KMS-11 (cell line): ENCODE results near the gene FNBP1L.

ENCODE experiments used
- H2AFZ ChIP-seq: fragments of 200-600 bp; sonication (generic); 2 replicates; pipeline ENCODE4 v1.6.1; 2016; ENCODE audit warnings: antibody characterized with exemption, mixed run types, low read depth
- H3K27ac ChIP-seq: fragments of 200-600 bp; sonication (generic); 2 replicates; pipeline ENCODE4 v1.6.1; 2016; ENCODE audit warnings: mild to moderate bottlenecking, mixed run types
- H3K27me3 ChIP-seq: fragments of 200-600 bp; sonication (generic); 2 replicates; pipeline ENCODE4 v1.6.1; 2017; ENCODE audit warnings: mild to moderate bottlenecking, low read depth, mixed run types, moderate library complexity; ENCODE audit not compliant: insufficient read depth
- H3K36me3 ChIP-seq: fragments of 200-600 bp; sonication (generic); 2 replicates; pipeline ENCODE4 v1.6.1; 2017; ENCODE audit warnings: mild to moderate bottlenecking, mixed run types; ENCODE audit not compliant: insufficient read depth
- H3K4me1 ChIP-seq: fragments of 200-600 bp; sonication (generic); 2 replicates; pipeline ENCODE4 v1.6.1; 2016; ENCODE audit warnings: mild to moderate bottlenecking, low read depth, mixed run types; ENCODE audit not compliant: poor library complexity, severe bottlenecking
- H3K4me2 ChIP-seq: fragments of 200-600 bp; sonication (generic); 2 replicates; pipeline ENCODE4 v1.7.0; 2016; ENCODE audit warnings: mild to moderate bottlenecking, mixed run types
- H3K4me3 ChIP-seq: fragments of 200-600 bp; sonication (generic); IDR thresholded peaks from 2 replicates; pipeline ENCODE4 v1.6.1; 2017; ENCODE audit warnings: low read depth, low read length, mixed read lengths; ENCODE audit not compliant: insufficient read depth
- H3K79me2 ChIP-seq: fragments of 200-600 bp; sonication (generic); 2 replicates; pipeline ENCODE4 v1.6.1; 2016; ENCODE audit warnings: low read depth, mixed run types; ENCODE audit not compliant: insufficient read depth
- H3K9ac ChIP-seq: fragments of 200-600 bp; sonication (generic); 2 replicates; pipeline ENCODE4 v1.6.1; 2016; ENCODE audit warnings: mild to moderate bottlenecking, mixed run types
- H4K20me1 ChIP-seq: fragments of 200-600 bp; sonication (generic); 2 replicates; pipeline ENCODE4 v1.6.1; 2016; ENCODE audit warnings: mild to moderate bottlenecking, mixed run types; ENCODE audit not compliant: insufficient read depth
- CTCF ChIP-seq: fragments of 200-600 bp; sonication (generic); conservative IDR thresholded peaks from 2 replicates; pipeline ENCODE4 v1.6.1; 2017; ENCODE audit warnings: low read depth, mild to moderate bottlenecking, antibody characterized with exemption, low read length, moderate library complexity, mixed read lengths

The FNBP1L gene

GRCh38 chr1:93501829-93502369 lies 54.0 kb downstream of the FNBP1L start:
- no peaks in the 10 kb centered on the region for H3K27me3 ChIP-seq
- no peak overlapping the region for H3K27ac ChIP-seq
- H4K20me1 ChIP-seq, result no peaks in the 10 kb centered on the region
- no peak overlapping the region for H3K9ac ChIP-seq
- no peaks in the 10 kb centered on the region for H3K36me3 ChIP-seq
- no peaks in the 10 kb centered on the region for H3K79me2 ChIP-seq
- no peaks in the 10 kb centered on the region for H3K4me1 ChIP-seq
- no peak overlapping the region for H3K4me3 ChIP-seq
- H2AFZ ChIP-seq, result no peak overlapping the region
- no peak for TF ChIP-seq CTCF
- no peak overlapping the region for H3K4me2 ChIP-seq

GRCh38 chr1:93502571-93502970 lies 54.7 kb downstream of the FNBP1L start:
- Histone ChIP-seq H3K27ac (no peak overlapping the region), H3K36me3 (no peaks in the 10 kb centered on the region), H4K20me1 (no peaks in the 10 kb centered on the region), H3K27me3 (no peaks in the 10 kb centered on the region), H3K4me3 (no peak overlapping the region), H3K4me1 (no peaks in the 10 kb centered on the region), H3K79me2 (no peaks in the 10 kb centered on the region), H2AFZ (no peak overlapping the region), H3K9ac (no peak overlapping the region), H3K4me2 (no peak overlapping the region)
- TF ChIP-seq CTCF, result no peak

- no peak for TF ChIP-seq CTCF
- Histone ChIP-seq H3K79me2 (no peaks in the 10 kb centered on the region), H3K4me1 (no peaks in the 10 kb centered on the region), H3K4me3 (no peak overlapping the region), H3K36me3 (no peaks in the 10 kb centered on the region), H3K9ac (no peak overlapping the region), H3K27me3 (no peaks in the 10 kb centered on the region), H3K4me2 (no peak overlapping the region), H2AFZ (no peak overlapping the region), H3K27ac (no peak overlapping the region), H4K20me1 (no peaks in the 10 kb centered on the region)
Measured at GRCh38 chr1:93503163-93503562, 55.2 kb downstream of the FNBP1L start.

GRCh38 chr1:93503816-93504215 lies 55.9 kb downstream of the FNBP1L start:
- Histone ChIP-seq H3K4me2 (no peak overlapping the region), H2AFZ (no peak overlapping the region), H3K27ac (no peak overlapping the region), H3K79me2 (no peaks in the 10 kb centered on the region), H3K27me3 (no peaks in the 10 kb centered on the region), H4K20me1 (no peaks in the 10 kb centered on the region), H3K36me3 (no peaks in the 10 kb centered on the region), H3K9ac (no peak overlapping the region), H3K4me1 (no peaks in the 10 kb centered on the region), H3K4me3 (no peak overlapping the region)
- TF ChIP-seq CTCF, result no peak
